Bronchial epithelial cell (primary cell): ENCODE measurements around the gene DDX56. TPM values are rescaled to one million over a fixed set of nuclear protein-coding genes. Genes with fewer than 3 reads are reported as not detected.
A peak's percentile ranks its signal among the peaks of the same experiment; 100 is the strongest.

Source experiments
- DNase-seq: peaks from one replicate; pipeline ENCODE4 v3.0.0-alpha.2; 2010; ENCODE audit warnings: low read depth
- FAIRE-seq: peaks from 2 replicates; lab custom pipeline; 2011; peaks lifted over from hg19 to GRCh38; lab: Jason Lieb, UNC
- H3K27me3 ChIP-seq: 2 replicates; pipeline ENCODE4 v1.5.1; 2011; ENCODE audit warnings: low read length; ENCODE audit not compliant: control insufficient read depth, insufficient read depth
- H3K36me3 ChIP-seq: 2 replicates; pipeline ENCODE4 v1.5.1; 2011; ENCODE audit warnings: low read length; ENCODE audit not compliant: control insufficient read depth, insufficient read depth
- H3K4me3 ChIP-seq: 2 replicates; pipeline ENCODE4 v1.5.1; 2011; ENCODE audit warnings: mild to moderate bottlenecking, low read depth, low read length, control low read depth
- CTCF ChIP-seq: IDR thresholded peaks from 2 replicates; pipeline ENCODE4 v1.5.1; 2011; ENCODE audit warnings: mild to moderate bottlenecking, moderate library complexity, low read length, control low read depth, inconsistent platforms; ENCODE audit not compliant: insufficient read depth, severe bottlenecking
- total RNA-seq: library from RNA; depleted of rRNA; stranded (reverse); fragments of >200 nt; gene quantifications from 2 replicates; pipeline ENCODE4 v1.2.1, GENCODE V29; 2014

Gene DDX56
- total RNA-seq, 1 donor from 2014 or later, result 65.0 TPM

- Histone ChIP-seq H3K4me3 (no peak overlapping the region), H3K27me3 (no peaks in the 10 kb centered on the region), H3K36me3 (no peaks in the 10 kb centered on the region)
- no peak for DNase-seq
- TF ChIP-seq CTCF, result no peak
- no peak for FAIRE-seq
These were observed 35.4 kb upstream of the DDX56 start for GRCh38 chr7:44608916-44609648.

- Histone ChIP-seq H3K36me3 (no peaks in the 10 kb centered on the region), H3K27me3 (no peaks in the 10 kb centered on the region), H3K4me3 (peak overlapping the region; percentile 87)
- FAIRE-seq, result no peak
- no peak for TF ChIP-seq CTCF
- DNase-seq, result no peak
These were observed 33.7 kb upstream of the DDX56 start for GRCh38 chr7:44607141-44608068.

- Histone ChIP-seq H3K36me3 (no peaks in the 10 kb centered on the region), H3K4me3 (peak within 1 kb of the TSS; percentile 87), H3K27me3 (no peaks in the 10 kb centered on the region)
- DNase-seq, result peak; percentile 93
- no peak for TF ChIP-seq CTCF
- no peak for FAIRE-seq
These were observed 32.8 kb upstream of the DDX56 start, which contains the start of gene OGDH for GRCh38 chr7:44606341-44607140. OGDH (plus strand) TSS chr7:44606627; CDS start chr7:44624344, 17,717 bp downstream.

GRCh38 chr7:44604941-44605340, 31.2 kb upstream of the DDX56 start:
- FAIRE-seq, result no peak

More at GRCh38 chr7:44604941-44605340, 31.2 kb upstream of the DDX56 start:
- H3K36me3 ChIP-seq, result no peaks in the 10 kb centered on the region
- DNase-seq, result no peak
- H3K27me3 ChIP-seq, result no peaks in the 10 kb centered on the region
- H3K4me3 ChIP-seq, result no peak overlapping the region
- no peak for TF ChIP-seq CTCF
